Activated effector memory CD4-positive, alpha-beta T cell treated with Interleukin-2 at 50 U/mL for 16 hours (primary cell): Measurements from ENCODE around the gene TERT.
"Not testable (repeated sequence)": the region's sequence is repeated elsewhere in the genome, so short reads cannot be mapped to it uniquely, and the experiment has no call there.

Experiments
- DNase-seq: peaks from one replicate; pipeline ENCODE4 v3.0.0-alpha.2; 2020

TERT gene

DNA sequence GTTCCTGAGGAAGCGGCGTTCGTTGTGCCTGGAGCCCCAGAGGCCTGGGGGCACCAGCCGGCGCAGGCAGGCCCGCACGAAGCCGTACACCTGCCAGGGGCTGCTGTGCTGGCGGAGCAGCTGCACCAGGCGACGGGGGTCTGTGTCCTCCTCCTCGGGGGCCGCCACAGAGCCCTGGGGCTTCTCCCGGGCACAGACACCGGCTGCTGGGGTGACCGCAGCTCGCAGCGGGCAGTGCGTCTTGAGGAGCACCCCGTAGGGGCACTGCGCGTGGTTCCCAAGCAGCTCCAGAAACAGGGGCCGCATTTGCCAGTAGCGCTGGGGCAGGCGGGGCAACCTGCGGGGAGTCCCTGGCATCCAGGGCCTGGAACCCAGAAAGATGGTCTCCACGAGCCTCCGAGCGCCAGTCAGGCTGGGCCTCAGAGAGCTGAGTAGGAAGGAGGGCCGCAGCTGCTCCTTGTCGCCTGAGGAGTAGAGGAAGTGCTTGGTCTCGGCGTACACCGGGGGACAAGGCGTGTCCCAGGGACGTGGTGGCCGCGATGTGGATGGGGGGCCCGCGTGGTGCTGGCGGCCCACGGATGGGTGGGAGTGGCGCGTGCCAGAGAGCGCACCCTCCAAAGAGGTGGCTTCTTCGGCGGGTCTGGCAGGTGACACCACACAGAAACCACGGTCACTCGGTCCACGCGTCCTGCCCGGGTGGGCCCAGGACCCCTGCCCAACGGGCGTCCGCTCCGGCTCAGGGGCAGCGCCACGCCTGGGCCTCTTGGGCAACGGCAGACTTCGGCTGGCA lies 1.3 kb downstream of the TERT start:
- no peak for DNase-seq

DNA sequence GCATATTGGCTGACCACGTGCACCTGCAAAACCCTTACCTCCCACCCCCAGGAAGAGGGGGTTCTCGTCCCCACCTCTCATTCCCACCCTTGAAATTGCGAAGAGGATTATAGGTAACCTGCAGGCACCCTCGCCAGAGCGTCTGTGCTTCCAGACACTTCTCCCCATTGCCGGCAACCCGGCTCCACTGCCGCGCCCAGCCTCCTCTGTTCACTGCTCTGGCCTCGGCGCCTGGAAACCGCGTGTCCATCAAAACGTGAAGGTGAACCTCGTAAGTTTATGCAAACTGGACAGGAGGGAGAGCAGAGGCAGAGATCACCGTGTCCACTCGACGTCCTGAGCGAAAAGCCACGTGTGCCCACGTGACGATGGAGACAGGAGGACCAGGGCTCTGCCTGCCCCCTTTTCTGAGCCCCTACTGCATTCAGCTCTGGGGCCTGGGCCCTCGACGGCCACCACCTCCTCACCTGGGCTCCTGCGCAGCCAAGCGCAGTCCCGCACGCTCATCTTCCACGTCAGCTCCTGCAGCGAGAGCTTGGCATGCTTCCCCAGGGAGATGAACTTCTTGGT lies 1.9 kb downstream of the TERT start:
- DNase-seq: no peak

DNA sequence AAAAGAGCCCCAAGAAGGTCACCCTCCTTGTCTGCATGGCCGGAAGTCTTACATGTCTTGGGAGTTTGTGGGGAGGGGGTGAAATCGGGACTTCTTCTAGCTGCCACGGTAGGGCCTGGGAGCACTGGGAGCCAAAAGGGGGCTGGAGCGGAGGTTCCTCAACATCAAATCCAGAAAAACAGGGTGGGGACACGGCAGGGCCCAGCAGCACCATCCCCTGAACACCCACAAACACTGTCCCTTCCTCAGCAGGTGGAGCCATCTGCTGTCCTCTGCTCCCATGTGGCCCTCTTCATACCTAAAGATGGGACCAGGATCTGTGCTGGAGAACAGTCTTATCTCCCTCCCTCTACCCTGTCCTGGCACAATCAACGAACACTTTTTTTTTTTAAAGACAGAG lies 2.7 kb downstream of the TERT start:
- no peak for DNase-seq

DNA sequence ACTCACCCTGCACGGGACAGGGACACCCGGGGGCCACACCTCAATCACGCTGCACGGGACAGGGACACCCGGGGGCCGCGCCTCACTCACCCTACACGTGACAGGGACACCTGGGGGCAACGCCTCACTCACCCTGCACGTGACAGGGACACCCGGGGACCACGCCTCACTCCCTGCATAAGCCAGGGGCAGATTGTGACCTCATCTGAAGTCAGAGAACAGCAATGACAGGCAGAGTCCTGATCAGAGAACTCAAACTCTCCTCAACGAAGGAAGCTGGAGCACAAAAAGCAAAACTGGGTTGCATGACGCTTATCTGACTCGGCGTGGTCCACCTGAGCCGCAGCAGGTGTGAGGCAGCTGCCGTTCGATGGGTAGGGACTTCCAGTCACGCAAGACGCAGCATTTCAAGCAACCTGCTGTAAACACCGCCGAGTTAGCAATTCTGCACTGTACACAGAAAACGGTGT lies 3.2 kb downstream of the TERT start:
- DNase-seq: no peak

DNA sequence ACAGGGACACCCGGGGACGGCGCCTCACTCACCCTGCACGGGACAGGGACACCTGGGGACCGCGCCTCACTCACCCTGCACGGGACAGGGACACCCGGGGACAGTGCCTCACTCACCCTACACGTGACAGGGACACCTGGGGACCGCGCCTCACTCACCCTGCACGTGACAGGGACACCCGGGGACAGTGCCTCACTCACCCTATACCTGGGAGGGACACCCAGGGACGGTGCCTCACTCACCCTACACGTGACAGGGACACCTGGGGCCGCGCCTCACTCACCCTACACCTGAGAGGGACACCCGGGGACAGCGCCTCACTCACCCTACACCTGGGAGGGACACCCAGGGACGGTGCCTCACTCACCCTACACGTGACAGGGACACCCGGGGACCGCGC lies 3.9 kb downstream of the TERT start:
- DNase-seq: not testable (repeated sequence)

DNA sequence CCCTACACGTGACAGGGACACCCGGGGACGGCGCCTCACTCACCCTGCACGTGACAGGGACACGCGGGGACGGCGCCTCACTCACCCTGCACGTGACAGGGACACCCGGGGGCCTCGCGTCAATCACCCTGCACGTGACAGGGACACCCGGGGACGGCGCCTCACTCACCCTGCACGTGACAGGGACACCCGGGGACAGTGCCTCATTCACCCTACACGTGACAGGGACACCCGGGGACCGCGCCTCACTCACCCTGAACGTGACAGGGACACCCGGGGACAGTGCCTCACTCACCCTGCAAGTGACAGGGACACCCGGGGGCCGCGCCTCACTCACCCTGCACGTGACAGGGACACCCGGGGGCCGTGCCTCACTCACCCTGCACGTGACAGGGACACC lies 5.3 kb downstream of the TERT start:
- not testable (repeated sequence) for DNase-seq

DNA sequence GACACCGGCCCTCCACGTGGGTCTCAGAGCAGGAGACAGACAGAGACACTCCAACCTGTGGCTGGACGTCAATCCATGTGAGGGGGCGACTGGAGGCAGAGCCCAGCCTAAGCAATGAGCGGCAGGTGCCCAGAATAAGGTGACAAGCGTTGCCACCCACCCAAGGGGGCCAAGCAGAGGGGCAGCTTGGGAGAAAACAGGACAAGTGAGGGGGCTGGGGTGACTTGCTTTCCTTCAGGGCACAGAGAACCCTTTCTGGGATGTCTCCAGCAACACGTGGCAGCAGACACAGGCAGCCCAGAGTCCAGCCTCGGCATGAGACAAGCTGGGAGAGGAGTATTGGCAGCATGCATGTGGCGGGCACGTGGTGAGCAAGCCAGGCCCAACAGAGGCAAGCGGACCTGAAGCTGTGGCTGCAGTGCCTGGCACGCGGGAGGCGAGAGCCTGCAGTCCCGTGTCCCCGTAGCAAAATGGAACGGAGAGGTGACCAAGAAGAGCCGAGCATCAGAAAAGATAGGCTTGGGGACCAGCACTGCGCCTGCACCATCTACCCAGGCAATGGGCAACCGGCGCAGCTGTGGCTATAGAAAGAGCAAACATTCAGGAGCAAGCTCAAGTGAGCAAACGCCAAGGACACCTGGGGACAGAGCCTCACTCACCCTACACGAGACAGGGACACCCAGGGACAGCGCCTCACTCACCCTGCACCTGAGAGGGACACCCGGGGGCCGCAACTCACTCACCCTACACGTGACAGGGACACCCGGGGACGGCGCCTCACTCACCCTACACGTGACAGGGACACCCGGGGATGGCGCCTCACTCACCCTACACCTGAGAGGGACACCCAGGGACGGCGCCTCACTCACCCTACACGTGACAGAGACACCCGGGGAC lies 6.2 kb downstream of the TERT start:
- no peak for DNase-seq

DNA sequence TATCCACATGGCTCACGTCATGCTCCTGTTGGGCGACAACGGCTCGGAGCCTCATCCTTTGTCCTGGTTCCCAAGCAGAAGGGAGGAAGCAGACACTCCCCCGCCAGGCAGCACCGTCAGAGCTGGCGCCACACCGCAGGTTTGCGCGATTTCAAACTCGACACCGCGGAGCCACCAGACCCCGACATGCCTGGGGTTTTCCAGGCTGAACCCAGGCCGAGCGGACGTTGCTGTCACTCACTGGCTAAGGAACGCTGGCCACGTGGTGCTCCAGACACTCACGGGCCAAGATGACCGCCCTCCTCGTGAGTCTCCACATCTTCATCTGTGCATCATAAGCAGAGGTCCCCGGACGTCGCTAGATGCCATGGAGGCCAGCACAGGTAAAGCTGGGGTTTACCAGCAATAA lies 9.0 kb downstream of the TERT start:
- no peak for DNase-seq

DNA sequence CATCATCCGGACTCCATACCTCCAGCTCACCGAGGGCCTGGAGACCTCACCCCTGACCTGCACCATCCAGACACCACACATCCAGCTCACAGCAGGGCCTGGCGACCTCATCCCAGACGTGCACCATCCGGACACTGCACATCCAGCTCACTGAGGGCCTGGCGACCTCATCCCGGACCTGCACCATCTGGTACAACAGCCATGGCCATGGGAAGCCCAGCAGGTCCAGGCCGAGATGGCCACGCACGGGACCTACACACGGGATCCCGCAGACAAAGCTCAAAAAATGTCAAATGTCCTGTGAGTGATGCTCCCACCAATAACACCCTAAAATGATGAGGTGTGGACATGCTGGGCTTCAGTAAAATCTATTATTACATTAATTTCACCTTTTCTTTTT lies 9.7 kb downstream of the TERT start:
- no peak for DNase-seq

DNA sequence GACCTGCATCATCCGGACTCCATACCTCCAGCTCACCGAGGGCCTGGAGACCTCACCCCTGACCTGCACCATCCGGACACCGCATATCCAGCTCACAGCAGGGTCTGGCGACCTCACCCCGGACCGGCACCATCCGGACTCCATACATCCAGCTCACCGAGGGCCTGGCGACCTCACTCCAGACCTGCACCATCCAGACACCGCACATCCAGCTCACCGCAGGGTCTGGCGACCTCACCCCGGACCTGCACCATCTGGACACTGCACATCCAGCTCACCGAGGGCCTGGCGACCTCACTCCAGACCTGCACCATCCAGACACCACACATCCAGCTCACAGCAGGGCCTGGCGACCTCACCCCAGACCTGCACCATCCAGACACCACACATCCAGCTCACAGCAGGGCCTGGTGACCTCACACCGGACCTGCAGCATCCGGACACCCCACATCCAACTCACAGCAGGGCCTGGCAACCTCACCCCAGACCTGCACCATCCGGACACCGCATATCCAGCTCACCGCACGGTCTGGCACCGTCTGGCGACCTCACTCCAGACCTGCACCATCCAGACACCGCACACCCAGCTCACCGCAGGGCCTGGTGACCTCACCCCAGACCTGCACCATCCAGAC lies 10.4 kb downstream of the TERT start:
- DNase-seq: not testable (repeated sequence)

DNA sequence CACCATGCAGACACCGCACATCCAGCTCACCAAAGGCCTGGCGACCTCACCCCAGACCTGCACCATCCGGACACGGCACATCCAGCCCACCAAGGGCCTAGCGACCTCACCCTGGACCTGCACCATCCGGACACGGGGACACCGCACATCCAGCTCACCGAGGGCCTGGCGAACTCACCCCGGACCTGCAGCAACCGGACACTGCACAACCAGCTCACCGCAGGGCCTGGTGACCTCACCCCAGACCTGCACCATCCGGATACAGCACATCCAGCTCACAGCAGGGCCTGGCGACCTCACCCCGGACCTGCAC lies 11.2 kb downstream of the TERT start:
- not testable (repeated sequence) for DNase-seq

DNA sequence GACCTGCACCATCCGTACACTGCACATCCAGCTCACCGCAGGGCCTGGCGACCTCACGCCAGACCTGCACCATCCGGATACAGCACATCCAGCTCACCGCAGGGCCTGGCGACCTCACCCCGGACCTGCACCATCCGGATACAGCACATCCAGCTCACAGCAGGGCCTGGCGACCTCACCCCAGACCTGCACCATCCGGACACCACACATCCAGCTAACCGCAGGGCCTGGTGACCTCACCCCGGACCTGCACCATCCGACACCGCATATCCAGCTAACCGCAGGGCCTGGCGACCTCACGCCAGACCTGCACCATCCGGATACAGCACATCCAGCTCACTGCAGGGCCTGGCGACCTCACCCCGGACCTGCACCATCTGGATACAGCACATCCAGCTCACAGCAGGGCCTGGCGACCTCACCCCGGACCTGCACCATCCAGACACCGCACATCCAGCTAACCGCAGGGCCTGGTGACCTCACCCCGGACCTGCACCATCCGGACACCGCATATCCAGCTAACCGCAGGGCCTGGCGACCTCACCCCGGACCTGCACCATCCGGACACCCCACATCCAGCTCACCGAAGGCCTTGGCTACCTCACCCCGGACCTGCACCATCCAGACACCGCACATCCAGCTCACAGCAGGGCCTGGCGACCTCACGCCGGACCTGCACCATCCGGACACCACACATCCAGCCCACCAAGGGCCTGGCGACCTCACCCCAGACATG lies 11.7 kb downstream of the TERT start:
- DNase-seq: not testable (repeated sequence)

DNA sequence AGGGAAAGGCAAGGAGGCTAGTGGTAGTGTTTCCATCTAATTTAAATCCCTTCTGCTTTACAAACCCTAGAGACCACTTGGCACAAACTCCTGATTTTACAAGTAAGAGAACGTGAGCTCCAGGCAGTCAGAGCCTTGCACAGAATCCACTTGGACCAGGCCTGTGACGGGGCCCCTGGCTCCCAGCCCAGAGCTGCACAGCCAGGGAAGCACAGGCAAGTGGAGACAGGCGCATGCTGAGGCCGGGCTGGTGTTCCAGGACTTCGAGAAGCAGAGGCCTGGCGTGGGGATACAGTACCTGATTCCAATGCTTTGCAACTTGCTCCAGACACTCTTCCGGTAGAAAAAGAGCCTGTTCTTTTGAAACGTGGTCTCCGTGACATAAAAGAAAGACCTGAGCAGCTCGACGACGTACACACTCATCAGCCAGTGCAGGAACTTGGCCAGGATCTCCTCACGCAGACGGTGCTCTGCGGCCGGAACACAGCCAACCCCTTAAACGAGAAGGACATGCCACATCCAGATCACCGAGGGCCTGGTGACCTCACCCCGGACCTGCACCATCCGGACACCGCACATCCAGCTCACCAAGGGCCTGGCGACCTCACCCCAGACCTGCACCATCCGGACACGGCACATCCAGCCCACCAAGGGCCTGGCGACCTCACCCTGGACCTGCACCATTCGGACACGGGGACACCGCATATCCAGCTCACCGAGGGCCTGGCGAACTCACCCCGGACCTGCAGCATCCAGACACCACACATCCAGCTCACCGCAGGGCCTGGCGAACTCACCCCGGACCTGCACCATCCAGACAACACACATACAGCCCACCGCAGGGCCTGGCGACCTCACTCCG lies 12.5 kb downstream of the TERT start:
- DNase-seq: no peak

DNA sequence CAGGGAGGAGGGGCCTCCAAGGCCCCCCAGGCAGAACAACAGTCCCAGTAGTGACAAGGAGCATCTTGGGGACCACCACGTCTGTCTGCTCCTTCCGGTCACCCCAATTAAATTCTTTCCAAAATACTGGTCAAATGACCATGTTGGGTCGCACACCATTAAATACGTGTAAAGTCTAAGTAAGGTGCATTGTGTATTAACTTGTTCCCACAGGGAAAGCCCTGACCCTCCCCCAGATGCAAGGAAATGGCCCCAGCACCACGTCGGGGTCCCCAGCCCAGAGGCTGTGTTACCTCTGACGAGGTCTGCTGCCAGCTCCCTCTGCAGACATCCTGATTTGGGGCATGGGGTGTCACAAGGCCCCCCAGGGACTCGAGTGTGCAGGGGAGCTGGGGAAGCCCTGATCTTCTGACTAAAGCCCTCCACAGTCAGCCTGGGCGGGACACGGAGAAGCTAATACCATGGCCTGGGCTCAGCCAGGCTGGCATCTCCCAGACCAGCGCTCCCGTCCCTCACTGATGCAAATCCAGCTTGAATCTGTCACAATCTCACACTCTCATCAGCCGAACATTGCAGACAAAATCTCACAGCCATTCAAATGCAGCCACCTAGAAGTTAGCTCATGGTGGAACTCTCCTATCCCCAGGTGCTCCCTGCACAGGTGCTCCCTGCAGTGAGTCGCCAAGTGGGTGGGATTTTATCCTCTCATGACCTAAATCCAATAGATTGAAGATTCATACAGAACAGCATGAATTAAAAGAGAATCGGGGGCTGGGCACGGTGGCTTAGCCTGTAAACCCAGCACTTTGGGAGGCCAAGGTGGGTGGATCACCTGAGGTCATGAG lies 13.6 kb downstream of the TERT start:
- no peak for DNase-seq

DNA sequence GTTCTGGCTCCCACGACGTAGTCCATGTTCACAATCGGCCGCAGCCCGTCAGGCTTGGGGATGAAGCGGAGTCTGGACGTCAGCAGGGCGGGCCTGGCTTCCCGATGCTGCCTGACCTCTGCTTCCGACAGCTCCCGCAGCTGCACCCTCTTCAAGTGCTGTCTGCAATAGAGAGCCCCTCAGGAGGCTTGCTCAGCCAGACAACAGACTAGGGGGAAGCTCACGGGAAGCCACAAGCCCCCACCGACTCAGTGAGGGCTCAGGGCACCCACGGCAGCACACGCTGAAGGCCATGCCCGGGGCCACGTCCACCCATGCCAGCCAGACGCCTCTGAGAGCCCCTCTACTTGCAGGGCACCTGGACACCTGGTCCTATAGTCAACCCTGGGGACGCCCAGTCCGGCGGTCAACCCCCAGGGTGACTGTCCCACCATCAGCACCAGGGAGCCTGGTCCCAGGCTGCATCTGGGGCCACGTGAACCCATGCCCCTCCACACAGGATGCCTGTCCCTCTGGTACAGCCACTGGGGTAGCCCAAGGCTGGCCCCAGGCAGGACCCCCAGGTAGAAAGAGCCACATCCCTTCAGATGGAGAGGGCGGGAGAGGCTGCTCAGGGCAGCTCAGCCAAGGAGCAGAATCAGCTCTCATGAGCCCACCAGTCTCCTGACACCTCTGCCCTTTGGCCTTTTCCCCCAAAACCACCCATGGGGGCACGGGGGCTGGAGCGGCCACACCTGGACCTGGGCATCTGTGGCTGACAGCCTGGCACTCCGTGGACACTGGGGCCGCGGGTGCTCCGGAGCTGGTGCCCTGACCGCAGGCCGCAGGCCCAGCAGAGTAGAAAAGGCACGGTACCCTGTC lies 14.5 kb downstream of the TERT start:
- no peak for DNase-seq

DNA sequence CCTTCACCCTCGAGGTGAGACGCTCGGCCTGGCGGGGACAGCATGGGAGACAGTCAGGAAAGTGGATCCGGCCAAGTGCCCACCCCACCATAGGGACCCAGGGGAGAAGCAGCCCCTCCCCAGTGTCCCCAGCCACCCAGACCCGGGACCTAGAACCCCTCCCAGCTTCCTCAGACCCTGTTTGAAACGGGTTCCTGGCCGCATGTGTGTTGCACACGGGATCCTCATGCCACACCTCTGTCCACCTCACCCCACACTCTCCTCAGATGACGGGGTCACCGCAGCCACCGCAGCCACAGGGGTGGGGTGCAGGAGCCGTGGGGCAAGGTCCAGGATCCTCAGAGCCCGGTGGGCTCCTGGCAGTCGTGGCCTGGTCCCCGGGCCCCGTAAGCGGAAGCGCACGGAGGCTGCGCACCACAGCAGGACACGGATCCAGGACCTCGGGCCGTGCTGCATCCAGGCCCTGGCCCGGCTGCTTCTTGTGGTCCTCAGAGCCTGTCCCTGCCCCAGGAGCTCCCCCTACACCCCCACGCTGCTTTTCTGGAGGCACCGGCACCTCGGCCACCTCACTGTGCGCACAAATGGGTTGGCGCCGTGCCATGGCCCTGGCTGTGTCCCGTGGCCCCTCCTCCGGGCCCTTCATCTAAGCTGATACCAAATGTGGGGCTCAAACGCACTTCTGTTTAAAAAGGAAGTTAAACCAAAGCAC lies 15.3 kb downstream of the TERT start:
- no peak for DNase-seq

DNA sequence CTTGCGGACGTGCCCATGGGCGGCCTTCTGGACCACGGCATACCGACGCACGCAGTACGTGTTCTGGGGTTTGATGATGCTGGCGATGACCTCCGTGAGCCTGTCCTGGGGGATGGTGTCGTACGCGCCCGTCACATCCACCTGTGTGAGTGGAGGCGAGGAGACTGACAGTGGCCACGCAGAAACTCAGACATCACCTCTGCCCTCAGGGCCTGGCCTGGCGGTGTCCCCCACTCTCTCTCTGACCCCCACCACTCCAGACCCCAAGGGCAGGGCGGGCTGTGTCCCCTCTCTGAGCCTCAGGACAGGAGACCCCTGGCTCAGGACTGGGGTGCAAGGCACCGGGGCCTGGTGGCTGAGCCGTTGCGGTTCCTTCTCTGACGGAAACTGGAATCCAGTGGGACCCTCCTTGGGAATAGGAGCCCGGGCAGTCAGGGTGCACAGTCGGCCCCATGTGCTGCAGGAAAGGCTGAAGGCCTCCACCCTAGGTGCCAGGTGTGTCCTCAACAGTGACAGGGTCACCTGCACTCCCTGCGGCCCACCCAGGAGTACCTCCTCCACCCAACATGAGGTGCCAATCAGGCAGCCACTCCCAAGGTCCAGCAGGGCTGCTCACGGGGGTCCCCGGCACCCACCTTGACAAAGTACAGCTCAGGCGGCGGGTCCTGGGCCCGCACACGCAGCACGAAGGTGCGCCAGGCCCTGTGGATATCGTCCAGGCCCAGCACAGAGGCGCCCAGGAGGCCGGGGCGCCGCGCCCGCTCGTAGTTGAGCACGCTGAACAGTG lies 16.0 kb downstream of the TERT start:
- no peak for DNase-seq

DNA sequence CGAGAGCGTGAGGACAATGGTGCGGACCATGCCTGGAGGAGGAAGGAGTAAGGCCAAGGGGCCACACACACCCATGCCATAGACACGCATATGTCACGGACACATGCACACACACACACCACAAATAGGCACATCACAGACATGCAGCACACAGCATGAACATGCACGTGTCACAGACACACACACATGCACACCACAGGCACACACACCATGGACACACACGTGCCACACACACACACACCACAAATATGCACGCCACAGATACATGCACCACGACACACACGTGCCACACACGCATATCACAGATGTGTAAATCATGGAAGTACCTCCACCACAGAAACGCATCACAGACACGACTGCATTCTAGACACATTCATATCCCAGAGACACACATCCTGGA lies 16.7 kb downstream of the TERT start:
- no peak for DNase-seq
